Neuronal stem cell (in vitro differentiated cells): ENCODE data around the gene PSMD3.

Source experiments
- DNase-seq: peaks from one replicate; pipeline ENCODE4 v3.0.0-alpha.2; 2013; ENCODE audit warnings: low spot score
- H2AFZ ChIP-seq: one replicate; pipeline ENCODE4 v1.6.1; 2013; ENCODE audit warnings: mild to moderate bottlenecking, low read length, inconsistent platforms
- H2AK5ac ChIP-seq: 2 replicates; pipeline ENCODE4 v1.6.1; 2013; ENCODE audit warnings: low read depth, mild to moderate bottlenecking, inconsistent platforms, low read length, moderate library complexity, mixed read lengths
- H2BK120ac ChIP-seq: 2 replicates; pipeline ENCODE4 v1.6.1; 2013; ENCODE audit warnings: low read depth, mild to moderate bottlenecking, inconsistent platforms, low read length, moderate library complexity, mixed read lengths
- H2BK12ac ChIP-seq: one replicate; pipeline ENCODE4 v1.6.1; 2013; ENCODE audit warnings: low read length, inconsistent platforms
- H2BK15ac ChIP-seq: 2 replicates; pipeline ENCODE4 v1.6.1; 2013; ENCODE audit warnings: mild to moderate bottlenecking, low read length, inconsistent platforms, mixed read lengths
- H2BK5ac ChIP-seq: one replicate; pipeline ENCODE4 v1.6.1; 2013; ENCODE audit warnings: inconsistent platforms, mild to moderate bottlenecking, low read length, moderate library complexity
- H3K14ac ChIP-seq: one replicate; pipeline ENCODE4 v1.6.1; 2013; ENCODE audit warnings: low read length, inconsistent platforms
- H3K18ac ChIP-seq: 2 replicates; pipeline ENCODE4 v1.6.1; 2013; ENCODE audit warnings: low read length, inconsistent platforms
- H3K23ac ChIP-seq: 2 replicates; pipeline ENCODE4 v1.6.1; 2013; ENCODE audit warnings: low read depth, mild to moderate bottlenecking, mixed read lengths, low read length, inconsistent platforms; ENCODE audit not compliant: poor library complexity
- H3K27ac ChIP-seq: replicated peaks from 3 replicates; pipeline ENCODE4 v1.5.1; 2013; ENCODE audit warnings: low read length, inconsistent platforms
- H3K27me3 ChIP-seq, 3 experiments: 2 replicates each; pipeline ENCODE4 v1.6.1; 2013; ENCODE audit warnings: low read length in 3 of 3, mild to moderate bottlenecking in 2 of 3, inconsistent platforms in 1 of 3, low read depth in 1 of 3, mixed read lengths in 1 of 3, moderate library complexity in 1 of 3; ENCODE audit not compliant: control insufficient read depth in 3 of 3, insufficient read depth in 3 of 3
- H3K36me3 ChIP-seq, 2 donors: replicated peaks in 1 of 2; 2 replicates each; pipeline ENCODE4 v1.6.1; 2013; ENCODE audit warnings: low read length in 2 of 2; ENCODE audit not compliant: control insufficient read depth in 2 of 2, insufficient read depth in 2 of 2
- H3K4ac ChIP-seq: 2 replicates; pipeline ENCODE4 v1.6.1; 2013; ENCODE audit warnings: inconsistent platforms, mild to moderate bottlenecking, low read length, moderate library complexity
- H3K4me1 ChIP-seq, 2 donors: 1 replicate in 1 of 2; 2 replicates in 1 of 2; pipeline ENCODE4 v1.6.1; 2013; ENCODE audit warnings: low read length in 2 of 2, low read depth in 1 of 2; ENCODE audit not compliant: control insufficient read depth in 2 of 2, insufficient read depth in 1 of 2
- H3K4me2 ChIP-seq: one replicate; pipeline ENCODE4 v1.6.1; 2013; ENCODE audit warnings: mild to moderate bottlenecking, low read length, inconsistent platforms; ENCODE audit not compliant: insufficient read depth, poor library complexity, severe bottlenecking
- H3K4me3 ChIP-seq, 2 donors: 2 replicates each; pipeline ENCODE4 v1.5.1; 2013; ENCODE audit warnings: low read length in 2 of 2, mild to moderate bottlenecking in 2 of 2, inconsistent platforms in 1 of 2, moderate library complexity in 1 of 2
- H3K79me1 ChIP-seq: one replicate; pipeline ENCODE4 v1.6.1; 2013; ENCODE audit warnings: low read depth, mild to moderate bottlenecking, inconsistent platforms, low read length, moderate library complexity
- H3K9ac ChIP-seq: one replicate; pipeline ENCODE4 v1.6.1; 2013; ENCODE audit warnings: mild to moderate bottlenecking, low read depth, low read length, inconsistent platforms; ENCODE audit not compliant: poor library complexity
- H3K9me3 ChIP-seq, 2 donors: replicated peaks in 1 of 2; 2 replicates each; pipeline versions ENCODE3 to v1.6.1; 2013; ENCODE audit warnings: low read length in 2 of 2, mild to moderate bottlenecking in 2 of 2, inconsistent platforms in 1 of 2, low read depth in 1 of 2, mixed read lengths in 1 of 2, moderate library complexity in 1 of 2; ENCODE audit not compliant: control insufficient read depth in 2 of 2, insufficient read depth in 1 of 2
- H4K8ac ChIP-seq: one replicate; pipeline ENCODE4 v1.6.1; 2013; ENCODE audit warnings: low read depth, mild to moderate bottlenecking, inconsistent platforms, low read length, moderate library complexity
- H4K91ac ChIP-seq: one replicate; pipeline ENCODE4 v1.6.1; 2013; ENCODE audit warnings: low read length, low read depth, mild to moderate bottlenecking, inconsistent platforms; ENCODE audit not compliant: poor library complexity
- WGBS, 2 donors: extraction: QIAGEN DNeasy Blood & Tissue Kit; methylation state at CpG; one replicate each; pipeline ENCODE4 v1.1.7; 2013; ENCODE audit warnings: missing lambda C conversion rate in 2 of 2, mixed read lengths in 1 of 2; ENCODE audit not compliant: insufficient read length in 2 of 2, insufficient replicate concordance in 1 of 2; ENCODE audit errors: extremely low coverage in 2 of 2; 5-methylcytosine and 5-hydroxymethylcytosine counted together

Gene PSMD3

GRCh38 chr17:40033339-40033738 lies 52.7 kb downstream of the PSMD3 start:
- H2AFZ ChIP-seq, result no peak overlapping the region
- no peak overlapping the region for H2BK12ac ChIP-seq
- no peaks in the 10 kb centered on the region for H3K27me3 ChIP-seq
- H3K9me3 ChIP-seq, result no peaks in the 10 kb centered on the region
- H3K27ac ChIP-seq, result no peak overlapping the region
- peaks cover 46 to 88% of the 10 kb centered on the region in 2 donors for H3K36me3 ChIP-seq
- H3K9ac ChIP-seq, result no peak overlapping the region
- H2BK15ac ChIP-seq, result no peak overlapping the region
- DNase-seq, result no peak
- no peak overlapping the region for H3K4me2 ChIP-seq
- H3K23ac ChIP-seq, result peak overlapping the region; percentile 44
- no peak overlapping the region for H3K4me3 ChIP-seq
- H4K8ac ChIP-seq, result no peak overlapping the region
- no CpG with 5 or more reads among the region's 8 CpGs for WGBS, 2 donors
- H2AK5ac ChIP-seq, result no peak overlapping the region
- no peak overlapping the region for H4K91ac ChIP-seq
- no peak overlapping the region for H3K4ac ChIP-seq
- no peak overlapping the region for H3K18ac ChIP-seq
- peaks cover 2 to 4% of the 10 kb centered on the region in 2 donors for H3K4me1 ChIP-seq
- no peak overlapping the region for H2BK120ac ChIP-seq
- no peaks in the 10 kb centered on the region for H3K79me1 ChIP-seq
- no peak overlapping the region for H3K14ac ChIP-seq
- no peak overlapping the region for H2BK5ac ChIP-seq

DNA sequence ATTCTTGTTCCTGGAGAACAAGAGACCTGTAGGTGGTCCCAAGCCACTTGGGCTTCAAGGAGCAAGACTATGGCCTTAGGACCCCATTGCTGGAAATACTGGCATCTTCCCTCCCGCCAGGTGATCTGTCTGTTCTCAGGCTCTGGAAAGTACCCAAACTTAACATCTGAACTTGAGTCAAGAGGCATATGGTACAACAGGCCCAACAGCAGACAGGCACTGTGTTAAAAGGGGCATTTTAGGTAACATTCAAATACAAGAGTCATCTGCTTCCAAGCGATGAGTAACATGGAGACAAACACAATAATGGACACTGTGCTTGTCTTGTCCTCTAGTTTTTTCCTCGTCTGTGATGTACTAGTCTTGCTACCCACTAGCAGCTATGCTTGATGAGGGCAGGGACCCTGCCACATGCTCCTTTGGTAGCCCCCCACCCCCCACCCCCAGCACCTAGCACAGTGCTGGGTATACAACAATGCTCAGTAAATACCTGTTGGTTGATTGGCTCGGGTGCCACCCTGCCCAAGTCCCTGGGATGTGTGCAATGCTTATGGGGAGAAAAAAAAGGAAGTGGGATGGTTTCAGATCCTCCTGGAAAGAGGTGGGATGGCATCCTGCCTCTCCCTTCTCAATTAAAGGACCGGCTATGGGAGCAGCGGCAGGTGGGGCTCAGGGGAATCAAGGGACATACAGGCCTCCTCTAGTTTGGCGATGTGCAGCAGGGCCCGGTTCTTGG lies 54.0 kb downstream of the PSMD3 start:
- Histone ChIP-seq H4K8ac (no peak overlapping the region), H3K9ac (no peak overlapping the region), H3K36me3 (peaks cover 34 to 75% of the 10 kb centered on the region in 2 donors), H3K79me1 (no peaks in the 10 kb centered on the region), H2BK15ac (no peak overlapping the region), H2BK120ac (no peak overlapping the region), H3K4me2 (no peak overlapping the region), H2BK5ac (no peak overlapping the region), H3K27me3 (no peaks in the 10 kb centered on the region), H4K91ac (no peak overlapping the region), H3K4ac (no peak overlapping the region), H3K23ac (no peak overlapping the region), H2AK5ac (no peak overlapping the region), H3K14ac (no peak overlapping the region), H2BK12ac (no peak overlapping the region), H3K4me1 (peaks cover 4 to 5% of the 10 kb centered on the region in 2 donors), H3K27ac (no peak overlapping the region), H3K9me3 (no peaks in the 10 kb centered on the region), H3K18ac (no peak overlapping the region), H3K4me3 (no peak overlapping the region), H2AFZ (no peak overlapping the region)
- no CpG with 5 or more reads among the region's 8 CpGs for WGBS, 2 donors
- no peak for DNase-seq

DNA sequence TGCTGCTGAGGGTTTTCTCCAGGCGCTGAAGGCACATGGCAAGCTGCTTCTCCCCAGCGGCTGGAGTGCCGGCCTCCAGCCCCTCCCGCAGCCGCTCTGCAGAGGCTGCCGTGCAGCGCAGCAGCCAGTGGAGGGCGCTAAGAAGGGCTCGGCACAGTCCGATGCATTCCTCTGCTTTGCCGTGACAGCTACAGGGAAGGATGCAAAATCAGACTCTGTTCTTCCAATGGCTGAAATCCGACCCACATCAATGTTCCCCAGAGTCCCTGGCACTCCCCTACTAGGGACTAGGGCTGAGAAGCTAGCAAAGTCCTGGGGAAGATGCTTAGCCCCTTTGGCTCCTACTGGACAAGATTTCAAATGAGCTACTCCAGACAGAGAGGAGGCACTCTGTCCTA lies 54.6 kb downstream of the PSMD3 start:
- Histone ChIP-seq H3K79me1 (no peaks in the 10 kb centered on the region), H3K36me3 (peaks cover 32 to 70% of the 10 kb centered on the region in 2 donors), H2BK15ac (no peak overlapping the region), H3K27ac (no peak overlapping the region), H3K27me3 (no peaks in the 10 kb centered on the region), H2BK120ac (no peak overlapping the region), H4K91ac (no peak overlapping the region), H3K4ac (no peak overlapping the region), H2AK5ac (no peak overlapping the region), H3K4me2 (no peak overlapping the region), H3K9me3 (no peaks in the 10 kb centered on the region), H3K4me3 (no peak overlapping the region), H2BK5ac (no peak overlapping the region), H3K23ac (no peak overlapping the region), H3K14ac (no peak overlapping the region), H3K18ac (no peak overlapping the region), H4K8ac (no peak overlapping the region), H2AFZ (no peak overlapping the region), H2BK12ac (no peak overlapping the region), H3K4me1 (peaks cover 4 to 5% of the 10 kb centered on the region in 2 donors), H3K9ac (no peak overlapping the region)
- no CpG with 5 or more reads among the region's 12 CpGs for WGBS, 2 donors
- peak; percentile 61 for DNase-seq

DNA sequence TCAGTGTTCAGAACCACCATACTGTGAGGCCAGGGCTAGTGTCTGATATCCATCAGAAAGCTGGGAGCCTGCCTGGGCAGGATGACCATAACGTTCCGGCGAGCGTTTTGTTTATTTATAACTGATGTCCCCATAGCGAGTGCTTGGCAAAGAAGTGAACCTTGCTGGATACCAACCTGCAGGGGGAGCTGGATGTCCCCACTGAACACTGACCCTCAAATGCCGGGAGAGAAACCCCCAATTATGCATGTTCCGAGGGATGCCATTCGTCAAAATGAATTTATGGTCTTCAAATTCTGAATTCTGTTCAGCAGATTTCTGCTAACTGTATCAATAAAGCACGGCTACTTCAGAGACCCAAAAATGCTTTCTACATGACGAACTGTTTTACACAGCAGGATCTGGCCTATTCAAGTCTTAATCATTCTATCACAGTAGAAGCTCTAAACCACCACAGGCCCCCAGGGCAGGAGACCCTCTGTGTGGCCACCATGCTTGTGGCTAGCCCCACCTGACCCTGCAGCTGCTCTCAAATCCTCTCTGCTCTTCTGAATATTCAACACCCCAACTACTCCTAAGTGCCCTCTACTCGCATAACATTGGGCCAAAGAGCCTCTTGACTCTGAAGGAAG lies 58.4 kb downstream of the PSMD3 start:
- H2BK15ac ChIP-seq, result no peak overlapping the region
- no peak overlapping the region for H3K27ac ChIP-seq
- peaks cover 4 to 5% of the 10 kb centered on the region in 2 donors for H3K4me1 ChIP-seq
- WGBS, 2 donors, result no CpG with 5 or more reads among the region's 11 CpGs
- no peak overlapping the region for H4K91ac ChIP-seq
- H3K14ac ChIP-seq, result no peak overlapping the region
- H3K36me3 ChIP-seq, result peaks cover 7 to 52% of the 10 kb centered on the region in 2 donors
- H3K9me3 ChIP-seq, result no peaks in the 10 kb centered on the region
- no peak overlapping the region for H2AFZ ChIP-seq
- H2BK120ac ChIP-seq, result no peak overlapping the region
- no peak for DNase-seq
- H3K4me3 ChIP-seq, result no peak overlapping the region
- H3K79me1 ChIP-seq, result no peaks in the 10 kb centered on the region
- no peak overlapping the region for H3K18ac ChIP-seq
- H3K23ac ChIP-seq, result no peak overlapping the region
- H4K8ac ChIP-seq, result no peak overlapping the region
- H3K9ac ChIP-seq, result no peak overlapping the region
- H3K4me2 ChIP-seq, result no peak overlapping the region
- no peak overlapping the region for H2AK5ac ChIP-seq
- H2BK5ac ChIP-seq, result no peak overlapping the region
- no peak overlapping the region for H3K4ac ChIP-seq
- H2BK12ac ChIP-seq, result no peak overlapping the region
- no peaks in the 10 kb centered on the region for H3K27me3 ChIP-seq
